Loucy (cell line): ENCODE data around the gene PTHLH.

ENCODE experiments used
- EZH2phosphoT487 ChIP-seq: fragments of 200-600 bp; IDR thresholded peaks from 2 replicates; pipeline ENCODE4 v1.6.1; 2018; ENCODE audit warnings: antibody characterized with exemption, mild to moderate bottlenecking, moderate library complexity, borderline replicate concordance
- TF ChIP-seq, protein P1 (sequence below): fragments of 200-600 bp; sonication (generic); conservative IDR thresholded peaks from 2 replicates; pipeline ENCODE4 v1.5.1; 2014; ENCODE audit warnings: mild to moderate bottlenecking, antibody characterized with exemption, low read length

- TF ChIP-seq, protein P1, sequence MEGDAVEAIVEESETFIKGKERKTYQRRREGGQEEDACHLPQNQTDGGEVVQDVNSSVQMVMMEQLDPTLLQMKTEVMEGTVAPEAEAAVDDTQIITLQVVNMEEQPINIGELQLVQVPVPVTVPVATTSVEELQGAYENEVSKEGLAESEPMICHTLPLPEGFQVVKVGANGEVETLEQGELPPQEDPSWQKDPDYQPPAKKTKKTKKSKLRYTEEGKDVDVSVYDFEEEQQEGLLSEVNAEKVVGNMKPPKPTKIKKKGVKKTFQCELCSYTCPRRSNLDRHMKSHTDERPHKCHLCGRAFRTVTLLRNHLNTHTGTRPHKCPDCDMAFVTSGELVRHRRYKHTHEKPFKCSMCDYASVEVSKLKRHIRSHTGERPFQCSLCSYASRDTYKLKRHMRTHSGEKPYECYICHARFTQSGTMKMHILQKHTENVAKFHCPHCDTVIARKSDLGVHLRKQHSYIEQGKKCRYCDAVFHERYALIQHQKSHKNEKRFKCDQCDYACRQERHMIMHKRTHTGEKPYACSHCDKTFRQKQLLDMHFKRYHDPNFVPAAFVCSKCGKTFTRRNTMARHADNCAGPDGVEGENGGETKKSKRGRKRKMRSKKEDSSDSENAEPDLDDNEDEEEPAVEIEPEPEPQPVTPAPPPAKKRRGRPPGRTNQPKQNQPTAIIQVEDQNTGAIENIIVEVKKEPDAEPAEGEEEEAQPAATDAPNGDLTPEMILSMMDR = no peak
- no peak for TF ChIP-seq EZH2phosphoT487
These were observed 14.8 kb upstream of the PTHLH start for GRCh38 chr12:27987331-27987730.
